ENCODE results near the gene PPP2R2C.

- TF ChIP-seq POLR2A (IDR thresholded peaks at IDR 0.05) (no peak), CTCF (IDR thresholded peaks at IDR 0.05) (no peak)
These were observed 124.0 kb downstream of the PPP2R2C start for GRCh38 chr4:6348408-6348807.

Measured in body of pancreas (tissue), 4 donors.